HepG2 (cell line): Measurements from ENCODE around the gene DSCAM. TPM values are rescaled to one million over a fixed set of nuclear protein-coding genes. Genes with fewer than 3 reads are reported as not detected.

Experiments
- ATAC-seq: fragments of 200-7000 bp; cut with Tn5 transposase; 3 replicates; pipeline ENCODE4 v1.9.1; 2020; ENCODE audit warnings: mild to moderate bottlenecking, moderate library complexity
- BruUV-seq: library from RNA; stranded (reverse); fragments of 400-500 nt; replicated peaks from 2 replicates; lab custom pipeline; 2021; lab: Mats Ljungman, UMichigan
- CTCF ChIA-PET: fragments of 300-600 bp; formaldehyde crosslinking; extraction: SDS; loops from one replicate; lab custom pipeline; 2021; ENCODE audit warnings: low total read pairs, inconsistent platforms, low intra/inter-chr PET ratio; lab: Yijun Ruan, JAX
- POLR2A ChIA-PET: fragments of 350-600 bp; sonication (Branson Sonifier 250); formaldehyde crosslinking; loops from one replicate; lab custom pipeline; 2020; ENCODE audit warnings: antibody characterized with exemption, inconsistent platforms; lab: Yijun Ruan, JAX
- DNase-seq: peaks from one replicate; pipeline ENCODE4 v3.0.0-alpha.2; 2015; ENCODE audit warnings: low spot score
- FAIRE-seq: peaks from 3 replicates; lab custom pipeline; 2011; peaks lifted over from hg19 to GRCh38; lab: Jason Lieb, UNC
- H2AFZ ChIP-seq: one replicate; pipeline ENCODE4 v1.6.1; 2011; ENCODE audit warnings: low read length, inconsistent platforms
- H3K27ac ChIP-seq: fragments of 300-600 bp; 3 replicates; pipeline ENCODE4 v1.8.0; 2011; ENCODE audit warnings: mixed run types, mild to moderate bottlenecking, mixed read lengths, low read length, inconsistent platforms; ENCODE audit not compliant: insufficient read depth; ENCODE audit errors: extremely low read length
- H3K27me3 ChIP-seq, 2 experiments: fragments of 200-600 bp in 1 of 2; 2 replicates in 1 of 2; 3 replicates in 1 of 2; pipeline versions ENCODE4 v1.6.0 to v1.8.0; 2011; ENCODE audit warnings: low read length in 2 of 2, mild to moderate bottlenecking in 2 of 2, moderate library complexity in 2 of 2, inconsistent platforms in 1 of 2; ENCODE audit not compliant: insufficient read depth in 2 of 2, control insufficient read depth in 1 of 2
- H3K36me3 ChIP-seq, 2 experiments: fragments of 200-600 bp in 1 of 2; replicated peaks in 1 of 2; 2 replicates in 1 of 2; 3 replicates in 1 of 2; pipeline versions ENCODE4 v1.5.1 to v1.8.0; 2011; ENCODE audit warnings: low read length in 2 of 2, inconsistent platforms in 1 of 2; ENCODE audit not compliant: insufficient read depth in 2 of 2, control insufficient read depth in 1 of 2
- H3K4me1 ChIP-seq: 2 replicates; pipeline ENCODE4 v1.5.1; 2012; ENCODE audit warnings: low read length, inconsistent platforms; ENCODE audit not compliant: insufficient read depth
- H3K4me2 ChIP-seq: 2 replicates; pipeline ENCODE4 v1.6.0; 2011; ENCODE audit warnings: low read depth, low read length, inconsistent platforms
- H3K4me3 ChIP-seq, 3 experiments: fragments of 200-600 bp in 1 of 3; sonication (generic), shearing (Covaris generic) in 1 of 3; replicated peaks in 1 of 3; 2 replicates each; pipeline ENCODE4 v1.5.1; 2011 to 2016; ENCODE audit warnings: low read length in 3 of 3, inconsistent platforms in 2 of 3, low read depth in 2 of 3, mild to moderate bottlenecking in 2 of 3, control low read depth in 1 of 3, mixed read lengths in 1 of 3; ENCODE audit not compliant: insufficient read depth in 1 of 3
- H3K79me2 ChIP-seq: one replicate; pipeline ENCODE4 v1.6.1; 2011; ENCODE audit warnings: low read length, inconsistent platforms; ENCODE audit not compliant: insufficient read depth
- H3K9ac ChIP-seq: 2 replicates; pipeline ENCODE4 v1.6.0; 2011; ENCODE audit warnings: mild to moderate bottlenecking, low read depth, low read length, inconsistent platforms; ENCODE audit not compliant: insufficient read depth
- H3K9me3 ChIP-seq: 2 replicates; pipeline ENCODE4 v1.5.1; 2012; ENCODE audit warnings: mild to moderate bottlenecking, low read length
- H4K20me1 ChIP-seq: 2 replicates; pipeline ENCODE4 v1.6.0; 2011; ENCODE audit warnings: inconsistent platforms, mild to moderate bottlenecking, low read length, moderate library complexity; ENCODE audit not compliant: insufficient read depth
- ATF6 ChIP-seq: sonication (generic); formaldehyde crosslinking; conservative IDR thresholded peaks from 2 replicates; pipeline ENCODE4 v1.4.0; 2020; ENCODE audit warnings: missing genetic modification reagents
- PCBP1 ChIP-seq: fragments of 200-400 bp; formaldehyde crosslinking; IDR thresholded peaks from 2 replicates; pipeline ENCODE4 v1.6.1; 2017; ENCODE audit warnings: mild to moderate bottlenecking, low read depth, low read length, borderline replicate concordance
- WIZ ChIP-seq: sonication (generic); formaldehyde crosslinking; IDR thresholded peaks from 2 replicates; pipeline ENCODE4 v1.5.1; 2020; ENCODE audit warnings: mild to moderate bottlenecking, missing genetic modification reagents
- ZHX2 ChIP-seq, 2 experiments: sonication (generic) in 1 of 2; formaldehyde crosslinking in 1 of 2; IDR thresholded peaks; 2 replicates each; pipeline versions ENCODE4 v1.6.1 to v1.9.0; 2014 to 2022; ENCODE audit warnings: antibody characterized with exemption in 1 of 2, borderline replicate concordance in 1 of 2, inconsistent platforms in 1 of 2, low read depth in 1 of 2, missing genetic modification reagents in 1 of 2
- ZKSCAN1 ChIP-seq: fragments of 150-350 bp; IDR thresholded peaks from 2 replicates; pipeline ENCODE4 v1.6.1; 2014; ENCODE audit warnings: low read length
- ZNF24 ChIP-seq: fragments of 450-650 bp; IDR thresholded peaks from 2 replicates; pipeline ENCODE4 v1.6.1; 2017; ENCODE audit warnings: antibody characterized with exemption, mild to moderate bottlenecking
- ZNF281 ChIP-seq: sonication (generic); formaldehyde crosslinking; IDR thresholded peaks from 2 replicates; pipeline ENCODE4 v1.4.0; 2020; ENCODE audit warnings: missing genetic modification reagents, borderline replicate concordance
- ZNF326 ChIP-seq: sonication (generic); formaldehyde crosslinking; IDR thresholded peaks from 2 replicates; pipeline ENCODE4 v1.4.0; 2020; ENCODE audit warnings: missing genetic modification reagents, borderline replicate concordance
- ZNF441 ChIP-seq: sonication (generic); formaldehyde crosslinking; IDR thresholded peaks from 2 replicates; pipeline ENCODE4 v1.7.0; 2021; ENCODE audit warnings: missing genetic modification reagents, borderline replicate concordance
- WGBS: methylation state at CpG from one replicate; pipeline ENCODE4 v1.1.6; 2017; ENCODE audit warnings: low lambda C conversion rate; 5-methylcytosine and 5-hydroxymethylcytosine counted together
- in situ Hi-C: cut with HindIII; loops from 2 replicates; pipeline ENCODE4 v1.10.0; 2017; ENCODE audit warnings: low pct_unique_long_range_greater_than_20kb; ENCODE audit not compliant: extremely low pct_ligation_motif_present
- intact Hi-C: fragments of 100-400 bp; cut with micrococcal nuclease; formaldehyde crosslinking; loops from one replicate; pipeline ENCODE4 v1.10.0; 2022; ENCODE audit not compliant: unreplicated experiment
- polyA plus RNA-seq, 8 experiments: library from polyadenylated mRNA; depleted of rRNA in 3 of 8; stranded (reverse) in 7 of 8; unstranded in 1 of 8; fragments of >200 nt; fragmentation: Illumina TruSeq in 4 of 8; extraction: Trizol in 4 of 8; gene quantifications; 2 replicates each; pipeline versions ENCODE4 v1.2.1 to v1.2.3, GENCODE V29; 2011 to 2016; ENCODE audit warnings: low read depth in 4 of 8, missing spikeins in 1 of 8, mixed read lengths in 1 of 8; ENCODE audit not compliant: insufficient read depth in 1 of 8
- total RNA-seq, 5 experiments: library from RNA; depleted of rRNA; stranded (reverse); fragments of >200 nt; fragmentation: Illumina TruSeq; extraction: Trizol; gene quantifications; 2 replicates each; pipeline ENCODE4 v1.2.3, GENCODE V29; 2016; ENCODE audit warnings: low read depth in 1 of 5
- TF ChIP-seq, protein P1 (sequence below): sonication (generic); formaldehyde crosslinking; IDR thresholded peaks from 2 replicates; pipeline ENCODE4 v1.5.0; 2020; ENCODE audit warnings: missing genetic modification reagents, mild to moderate bottlenecking, borderline replicate concordance

DSCAM gene
- total and polyA plus RNA-seq, 2 of the 13 experiments (the other 11 are each of a cell fraction or from before 2014, with no cell fraction given), result not detected

DNA sequence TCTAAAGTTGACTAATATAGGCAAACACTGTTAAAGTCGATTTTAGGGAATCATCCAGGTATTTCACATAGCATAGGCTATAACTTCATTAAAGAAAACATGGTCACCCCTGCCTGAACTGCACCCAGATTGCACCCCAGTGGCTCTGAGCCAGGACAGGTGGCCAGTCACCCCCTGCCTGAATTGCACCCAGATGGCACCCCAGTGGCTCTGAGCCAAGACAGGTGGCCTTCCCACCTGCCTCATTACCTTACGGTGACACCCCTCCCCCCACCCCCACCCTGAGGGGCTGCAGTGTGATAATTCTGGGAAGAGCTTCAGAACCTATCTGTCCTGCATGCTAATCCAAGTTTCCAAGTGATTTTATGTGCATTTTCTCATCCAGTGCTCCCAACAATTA lies 78.9 kb downstream of the DSCAM start:
- Histone ChIP-seq H2AFZ (no peak overlapping the region), H3K79me2 (no peaks in the 10 kb centered on the region), H3K36me3 (no peaks in the 10 kb centered on the region), H3K4me1 (no peaks in the 10 kb centered on the region), H3K4me2 (no peak overlapping the region), H3K27ac (no peak overlapping the region), H4K20me1 (no peaks in the 10 kb centered on the region), H3K4me3 (no peak overlapping the region), H3K9me3 (peaks cover 97% of the 10 kb centered on the region)
- CTCF ChIA-PET, result no interaction called here
- intact Hi-C loops (no loop called here), in situ Hi-C loops (no loop called here)
- BruUV-seq, result no TSS peak
- FAIRE-seq, result no peak
- DNase-seq, result no peak
- ATAC-seq, result no peak
- TF ChIP-seq PCBP1 (no peak), ZHX2 (IDR thresholded peaks at IDR 0.05; ENCODE audit: low read depth) (no peak), ZHX2 (CRISPR knock-in tag; IDR thresholded peaks at IDR 0.05; ENCODE audit: borderline replicate concordance) (no peak), ZNF441 (CRISPR knock-in tag) (no peak), ZNF326 (CRISPR knock-in tag) (no peak), ATF6 (CRISPR knock-in tag) (no peak), ZKSCAN1 (no peak), ZNF24 (no peak), ZNF281 (CRISPR knock-in tag) (no peak), WIZ (no peak)
- TF ChIP-seq, protein P1, sequence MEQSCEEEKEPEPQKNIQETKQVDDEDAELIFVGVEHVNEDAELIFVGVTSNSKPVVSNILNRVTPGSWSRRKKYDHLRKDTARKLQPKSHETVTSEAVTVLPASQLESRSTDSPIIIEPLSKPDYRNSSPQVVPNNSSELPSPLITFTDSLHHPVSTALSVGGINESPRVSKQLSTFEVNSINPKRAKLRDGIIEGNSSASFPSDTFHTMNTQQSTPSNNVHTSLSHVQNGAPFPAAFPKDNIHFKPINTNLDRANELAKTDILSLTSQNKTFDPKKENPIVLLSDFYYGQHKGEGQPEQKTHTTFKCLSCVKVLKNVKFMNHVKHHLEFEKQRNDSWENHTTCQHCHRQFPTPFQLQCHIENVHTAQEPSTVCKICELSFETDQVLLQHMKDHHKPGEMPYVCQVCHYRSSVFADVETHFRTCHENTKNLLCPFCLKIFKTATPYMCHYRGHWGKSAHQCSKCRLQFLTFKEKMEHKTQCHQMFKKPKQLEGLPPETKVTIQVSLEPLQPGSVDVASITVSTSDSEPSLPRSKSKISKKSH (CRISPR knock-in tag), result no peak
- TF ChIP-seq, all 625 proteins: peak for 0
- no peak overlapping the region for H3K9ac ChIP-seq
- no peaks in the 10 kb centered on the region for H3K27me3 ChIP-seq
- WGBS, result 0% methylated on average over 1 of the region's 2 CpGs
- POLR2A ChIA-PET, result no interaction called here
